Aorta (tissue), 5 donors: Measurements from ENCODE around the gene TNIK. TPM values are rescaled to one million over a fixed set of nuclear protein-coding genes. Genes with fewer than 3 reads are reported as not detected.

Experiments used
- ATAC-seq: fragments of 200-7000 bp; cut with Tn5 transposase; one replicate; pipeline ENCODE4 v1.9.1; 2022; ENCODE audit warnings: moderate library complexity; ENCODE audit not compliant: low FRiP score
- DNase-seq, 2 donors: peaks; one replicate each; pipeline ENCODE4 v3.0.0-alpha.2; 2020
- H3K27ac ChIP-seq, 2 donors: one replicate each; pipeline ENCODE4 v1.5.1; 2013; ENCODE audit warnings: low read length in 2 of 2, mild to moderate bottlenecking in 2 of 2, moderate library complexity in 2 of 2, control low read depth in 1 of 2, inconsistent platforms in 1 of 2, low read depth in 1 of 2
- H3K27me3 ChIP-seq, 2 donors: one replicate each; pipeline ENCODE4 v1.6.1; 2013; ENCODE audit warnings: control low read depth in 1 of 2, low read length in 1 of 2, mild to moderate bottlenecking in 1 of 2, moderate library complexity in 1 of 2; ENCODE audit not compliant: insufficient read depth in 2 of 2, control insufficient read depth in 1 of 2
- H3K36me3 ChIP-seq, 2 donors: one replicate each; pipeline ENCODE4 v1.6.1; 2013; ENCODE audit warnings: control low read depth in 1 of 2, low read length in 1 of 2, mild to moderate bottlenecking in 1 of 2; ENCODE audit not compliant: insufficient read depth in 2 of 2, control insufficient read depth in 1 of 2
- H3K4me1 ChIP-seq, 2 donors: one replicate each; pipeline ENCODE4 v1.6.1; 2013; ENCODE audit warnings: low read length in 2 of 2, control low read depth in 1 of 2, mild to moderate bottlenecking in 1 of 2, moderate library complexity in 1 of 2; ENCODE audit not compliant: insufficient read depth in 2 of 2, control insufficient read depth in 1 of 2
- H3K4me3 ChIP-seq, 2 donors: one replicate each; pipeline ENCODE4 v1.5.1; 2013; ENCODE audit warnings: low read length in 2 of 2, control low read depth in 1 of 2, mild to moderate bottlenecking in 1 of 2
- H3K9me3 ChIP-seq: one replicate; pipeline ENCODE4 v1.6.1; 2013; ENCODE audit warnings: mild to moderate bottlenecking, low read length; ENCODE audit not compliant: control insufficient read depth
- WGBS, 2 donors: extraction: QIAGEN DNeasy Blood & Tissue Kit; methylation state at CpG; one replicate each; pipeline ENCODE4 v1.1.7; 2013; 5-methylcytosine and 5-hydroxymethylcytosine counted together
- intact Hi-C, 2 donors: fragments of 100-400 bp; cut with DNase I; formaldehyde crosslinking; loops; one replicate each; pipeline versions ENCODE4 v1.14.2 to v1.15.0; 2022
- polyA plus RNA-seq, 2 donors: library from polyadenylated mRNA; stranded (reverse); fragments of 200-250 nt; gene quantifications; one replicate each; pipeline ENCODE4 v1.2.3, GENCODE V29; 2013
- total RNA-seq, 2 donors: library from RNA; stranded (reverse); fragmentation: NEBNext Ultra II Directional; extraction: Animal tissue kit (Norgen Biotek cat#: 25700); gene quantifications; one replicate each; pipeline ENCODE4 v1.2.1, GENCODE V29; 2021
- donor health status: healthy with polysubstance abuse.
- donor health status: Bipolar disorder and iron deficiency.
- donor health status: DM: no; HTN: no; CAD: no.
- donor health status: DM: no; HTN: no; CAD: no.
- donor health status: DM: yes; HTN: yes; CAD: no.

TNIK gene
- total and polyA plus RNA-seq, 4 donors = 4.7 to 14.6 (median 8.8) TPM

- intact Hi-C loops = no loop called here
- no peaks in the 10 kb centered on the region for H3K36me3 ChIP-seq
- no peak overlapping the region for H3K4me3 ChIP-seq
- H3K27ac ChIP-seq = no peak overlapping the region
- ATAC-seq (no peak), DNase-seq (no peak)
- peaks cover 3 to 4% of the 10 kb centered on the region in 2 donors for H3K4me1 ChIP-seq
- no peaks in the 10 kb centered on the region for H3K27me3 ChIP-seq
- WGBS, 2 donors = 94 to 100% methylated on average over 2 of the region's 2 CpGs
- no peaks in the 10 kb centered on the region for H3K9me3 ChIP-seq
Observed at GRCh38 chr3:171399842-171400241, 60.4 kb downstream of the TNIK start.

GRCh38 chr3:171398343-171398742 lies 61.9 kb downstream of the TNIK start:
- Histone ChIP-seq H3K27me3 (no peaks in the 10 kb centered on the region), H3K9me3 (no peaks in the 10 kb centered on the region), H3K27ac (no peak overlapping the region), H3K4me1 (peaks cover 2 to 5% of the 10 kb centered on the region in 2 donors), H3K36me3 (no peaks in the 10 kb centered on the region), H3K4me3 (no peak overlapping the region)
- no peak for ATAC-seq
- intact Hi-C loops = no loop called here
- WGBS, 2 donors = 95 to 97% methylated on average over 2 of the region's 2 CpGs
- DNase-seq = no peak

DNA sequence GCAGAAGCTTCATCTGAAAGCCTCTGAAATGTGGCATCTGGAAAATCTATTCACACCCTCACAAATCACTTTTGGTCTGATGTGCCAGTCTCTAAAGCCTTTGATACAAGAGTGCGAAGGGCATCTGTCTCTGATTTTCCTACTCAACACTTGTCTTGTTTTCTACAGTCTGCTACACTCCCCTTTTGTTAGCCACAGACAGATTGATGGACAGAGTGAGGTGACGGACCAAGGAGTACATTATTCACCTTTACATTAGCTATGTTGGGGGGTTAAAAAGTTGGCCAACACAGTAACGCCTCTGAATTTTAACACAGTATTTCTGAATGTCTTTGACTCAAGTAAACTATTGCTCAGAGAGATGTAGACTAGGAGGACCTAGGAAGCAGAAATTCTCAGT lies 63.1 kb downstream of the TNIK start:
- Histone ChIP-seq H3K27me3 (no peaks in the 10 kb centered on the region), H3K36me3 (no peaks in the 10 kb centered on the region), H3K4me3 (no peak overlapping the region), H3K9me3 (no peaks in the 10 kb centered on the region), H3K4me1 (peaks cover 4 to 7% of the 10 kb centered on the region in 2 donors), H3K27ac (no peak overlapping the region)
- WGBS, 2 donors = 93 to 97% methylated on average over 3 of the region's 3 CpGs
- intact Hi-C loops = no loop called here
- DNase-seq (no peak), ATAC-seq (no peak)

GRCh38 chr3:171396048-171396447 lies 64.2 kb downstream of the TNIK start:
- 65 to 66% methylated on average over 3 of the region's 3 CpGs for WGBS, 2 donors
- no peaks in the 10 kb centered on the region for H3K36me3 ChIP-seq

DNA sequence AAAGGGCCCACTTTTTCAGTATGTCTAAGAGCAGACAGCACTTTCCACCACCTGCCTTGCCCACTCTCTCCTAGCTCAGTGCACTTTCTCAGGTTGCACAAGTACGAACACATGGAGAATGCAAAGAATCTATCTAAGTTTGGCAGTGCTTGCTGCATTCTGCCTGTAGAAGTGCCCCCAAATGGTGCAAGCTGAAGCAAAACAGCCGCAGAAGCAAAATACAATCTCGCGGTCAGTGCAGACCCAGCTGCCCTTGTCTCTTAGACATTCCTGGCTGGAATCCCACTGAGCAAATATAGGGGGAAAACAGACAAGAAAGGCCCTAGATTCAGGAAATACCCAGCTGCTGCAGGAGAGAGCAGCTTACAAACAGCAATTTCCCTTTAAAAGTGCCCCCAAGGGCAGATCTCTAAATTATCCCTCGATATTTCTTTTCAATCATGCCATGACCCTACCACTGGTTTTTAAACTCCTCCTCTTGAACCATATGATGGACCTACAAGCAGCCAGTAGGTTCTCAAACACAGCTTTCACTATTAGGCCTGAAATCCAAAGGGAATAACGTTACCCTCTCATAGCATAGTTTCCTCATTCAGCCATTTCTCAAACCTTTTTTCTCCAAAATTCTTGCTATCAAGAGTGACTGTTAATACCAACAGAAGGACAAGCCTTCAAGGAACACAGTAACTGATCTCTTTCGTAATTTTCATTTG lies 67.0 kb downstream of the TNIK start:
- no peak for ATAC-seq
- no peaks in the 10 kb centered on the region for H3K27me3 ChIP-seq

More at GRCh38 chr3:171396048-171396447, 64.2 kb downstream of the TNIK start:
- intact Hi-C loops = no loop called here
- ATAC-seq (no peak), DNase-seq (no peak)
- Histone ChIP-seq H3K27me3 (no peaks in the 10 kb centered on the region), H3K9me3 (no peaks in the 10 kb centered on the region), H3K4me1 (peaks cover 4 to 6% of the 10 kb centered on the region in 2 donors), H3K27ac (no peak overlapping the region), H3K4me3 (no peak overlapping the region)

GRCh38 chr3:171391432-171391831 lies 68.8 kb downstream of the TNIK start:
- Histone ChIP-seq H3K27ac (no peak overlapping the region), H3K27me3 (no peaks in the 10 kb centered on the region), H3K36me3 (no peaks in the 10 kb centered on the region), H3K4me3 (no peak overlapping the region), H3K4me1 (peaks cover 4 to 6% of the 10 kb centered on the region in 2 donors), H3K9me3 (no peaks in the 10 kb centered on the region)
- intact Hi-C loops = no loop called here
- ATAC-seq = no peak
- no peak for DNase-seq

More for the DNA sequence above, 67.0 kb downstream of the TNIK start:
- WGBS, 2 donors = 30 to 35% methylated on average over 7 of the region's 7 CpGs
- no peaks in the 10 kb centered on the region for H3K36me3 ChIP-seq
- peaks cover 4 to 6% of the 10 kb centered on the region in 2 donors for H3K4me1 ChIP-seq
- intact Hi-C loops = no loop called here
- no peak overlapping the region for H3K4me3 ChIP-seq
- no peaks in the 10 kb centered on the region for H3K9me3 ChIP-seq
- DNase-seq = no peak
- no peak overlapping the region for H3K27ac ChIP-seq

- ATAC-seq (no peak), DNase-seq (no peak)
- Histone ChIP-seq H3K4me3 (no peak overlapping the region), H3K36me3 (no peaks in the 10 kb centered on the region), H3K27ac (no peak overlapping the region), H3K4me1 (peaks cover 6% of the 10 kb centered on the region in 2 donors), H3K9me3 (no peaks in the 10 kb centered on the region), H3K27me3 (no peaks in the 10 kb centered on the region)
- intact Hi-C loops = no loop called here
- WGBS, 2 donors = 95 to 96% methylated on average over 9 of the region's 9 CpGs
Observed at GRCh38 chr3:171390051-171390941, 69.9 kb downstream of the TNIK start.

DNA sequence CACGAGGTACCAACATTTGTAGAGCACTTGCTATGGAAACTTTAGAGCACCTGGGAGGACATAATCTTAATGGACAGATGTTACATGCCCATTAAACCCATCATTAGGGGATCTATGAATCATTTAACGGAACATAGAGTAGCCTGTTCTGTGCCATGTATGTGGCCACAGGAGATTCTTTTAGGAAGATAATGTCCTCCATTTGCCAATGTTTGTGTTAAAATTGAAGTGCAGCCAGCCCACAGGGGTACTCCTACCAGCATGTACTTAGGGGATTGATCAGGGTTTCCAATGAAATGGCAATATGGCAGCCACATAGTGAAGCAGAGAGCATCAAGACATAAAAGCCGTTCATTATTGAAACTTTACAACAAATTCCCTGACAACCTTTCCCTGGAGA lies 70.7 kb downstream of the TNIK start:
- Histone ChIP-seq H3K4me3 (no peak overlapping the region), H3K36me3 (no peaks in the 10 kb centered on the region), H3K27ac (no peak overlapping the region), H3K9me3 (no peaks in the 10 kb centered on the region), H3K27me3 (no peaks in the 10 kb centered on the region), H3K4me1 (peaks cover 6 to 7% of the 10 kb centered on the region in 2 donors)
- intact Hi-C loops = no loop called here
- no peak for DNase-seq
- ATAC-seq = no peak
- 61 to 81% methylated on average over 3 of the region's 3 CpGs for WGBS, 2 donors
